ENCODE results near the gene ERC2.

ERC2 gene

DNA sequence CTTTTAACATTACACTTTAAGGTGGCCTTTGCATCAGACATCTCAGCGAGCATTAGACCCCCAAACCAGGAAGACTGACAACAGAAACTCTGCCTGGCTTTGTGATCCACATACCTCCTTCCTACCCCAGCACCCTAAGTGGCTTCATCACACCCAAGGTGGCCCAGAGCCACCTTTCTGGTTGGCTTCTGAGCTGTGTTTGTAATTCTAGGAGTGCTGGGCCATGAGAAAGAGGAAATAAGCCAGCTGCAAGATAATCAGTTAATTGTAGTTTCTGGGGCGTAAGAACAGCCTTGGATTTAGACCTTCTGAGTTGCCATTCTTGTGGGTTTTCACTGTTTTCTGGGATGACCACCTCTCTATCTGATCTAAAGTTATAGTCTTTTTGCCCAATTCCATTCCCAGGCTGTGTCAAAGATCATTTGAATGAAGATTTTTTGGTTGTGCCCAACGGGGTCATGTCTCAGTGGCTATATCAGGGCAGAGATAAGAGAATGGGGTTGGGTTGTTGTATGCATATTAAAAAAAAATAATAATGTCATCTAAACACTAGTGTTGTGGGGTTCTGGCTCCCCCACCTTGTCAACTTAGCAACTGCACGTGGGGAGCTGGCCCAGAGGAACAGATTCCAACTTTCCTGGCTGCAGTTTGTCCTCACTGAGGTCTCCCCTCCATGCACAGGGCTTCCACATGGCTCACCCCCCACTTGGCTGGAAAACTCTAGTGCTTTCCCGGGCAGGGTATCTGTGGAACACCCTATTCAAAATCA lies 746.4 kb downstream of the ERC2 start:
- peak; percentile 66 for TF ChIP-seq CTCF (IDR thresholded peaks at IDR 0.05)

- TF ChIP-seq CTCF (IDR thresholded peaks at IDR 0.05) = no peak
Measured at GRCh38 chr3:55720614-55721013, 747.7 kb downstream of the ERC2 start.

GRCh38 chr3:55719508-55719907 lies 748.8 kb downstream of the ERC2 start:
- no peak for TF ChIP-seq CTCF (IDR thresholded peaks at IDR 0.05)

GRCh38 chr3:55719006-55719405 lies 749.3 kb downstream of the ERC2 start:
- no peak for TF ChIP-seq CTCF (IDR thresholded peaks at IDR 0.05)

- no peak for TF ChIP-seq CTCF (IDR thresholded peaks at IDR 0.05)
Measured at GRCh38 chr3:55718521-55718921, 749.7 kb downstream of the ERC2 start.

DNA sequence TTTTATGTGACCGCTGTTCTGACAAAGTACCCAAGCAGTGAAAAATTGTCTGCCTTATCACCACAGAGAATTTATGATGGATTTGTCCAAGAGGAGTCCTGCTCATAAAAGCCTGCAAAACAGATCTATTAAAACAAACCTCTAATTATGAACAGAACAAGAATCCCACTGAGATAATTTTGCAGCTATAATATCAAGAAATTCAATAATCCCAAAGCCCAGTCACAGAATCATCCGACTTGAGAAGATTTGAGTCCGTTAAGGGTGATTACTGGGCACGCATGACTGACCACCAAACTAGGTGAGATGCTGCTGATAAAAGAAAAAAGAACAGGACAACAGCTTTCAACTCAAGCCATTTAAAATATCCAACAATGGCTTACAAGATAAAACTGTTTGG lies 750.2 kb downstream of the ERC2 start:
- TF ChIP-seq CTCF (IDR thresholded peaks at IDR 0.05) = no peak

- TF ChIP-seq CTCF (IDR thresholded peaks at IDR 0.05) = no peak
Measured at GRCh38 chr3:55717481-55717880, 750.8 kb downstream of the ERC2 start.
